Transverse colon (tissue), 4 donors: Measurements from ENCODE around the gene PLEKHA6. TPM values are rescaled to one million over a fixed set of nuclear protein-coding genes. Genes with fewer than 3 reads are reported as not detected.
A peak's percentile ranks its signal among the peaks of the same experiment; 100 is the strongest.

Experiments
- DNase-seq: peaks from one replicate; pipeline ENCODE4 v3.0.0-alpha.2; 2019
- H3K27ac ChIP-seq, 4 donors: fragments of 200-600 bp; sonication (generic); 2 replicates each; pipeline ENCODE4 v1.5.1; 2016 to 2018; ENCODE audit warnings: inconsistent platforms in 4 of 4
- H3K27me3 ChIP-seq: fragments of 200-600 bp; sonication (generic); 2 replicates; pipeline ENCODE4 v1.5.1; 2017; ENCODE audit warnings: inconsistent platforms
- H3K36me3 ChIP-seq, 4 donors: fragments of 200-600 bp; sonication (generic); 2 replicates each; pipeline ENCODE4 v1.5.1; 2017 to 2019; ENCODE audit warnings: inconsistent platforms in 4 of 4
- H3K4me1 ChIP-seq, 4 donors: fragments of 200-600 bp; sonication (generic); 2 replicates each; pipeline ENCODE4 v1.5.1; 2017 to 2020; ENCODE audit warnings: inconsistent platforms in 4 of 4
- H3K4me3 ChIP-seq, 4 donors: fragments of 200-600 bp; sonication (generic); 1 replicate in 1 of 4; 2 replicates in 3 of 4; pipeline versions ENCODE4 v1.5.1 to v1.6.1; 2017 to 2019; ENCODE audit warnings: inconsistent platforms in 4 of 4
- H3K9me3 ChIP-seq, 2 donors: fragments of 200-600 bp; sonication (generic); 2 replicates each; pipeline ENCODE4 v1.5.1; 2017 to 2019; ENCODE audit warnings: inconsistent platforms in 2 of 2
- EP300 ChIP-seq: sonication (generic); formaldehyde crosslinking; IDR thresholded peaks from one replicate; pipeline ENCODE4 v1.6.1; 2017; ENCODE audit warnings: antibody characterized with exemption, low read depth
- POLR2A ChIP-seq: fragments of 450-650 bp; IDR thresholded peaks from one replicate; pipeline ENCODE4 v1.6.1; 2016; ENCODE audit warnings: antibody characterized with exemption, mild to moderate bottlenecking, moderate library complexity
- POLR2AphosphoS5 ChIP-seq, 3 donors: sonication (generic); formaldehyde crosslinking; IDR thresholded peaks; one replicate each; pipeline ENCODE4 v1.6.1; 2016; ENCODE audit warnings: antibody characterized with exemption in 3 of 3
- WGBS, 2 donors: methylation state at CpG; one replicate each; pipeline ENCODE4 v1.1.5; 2018; ENCODE audit warnings: low coverage in 1 of 2; 5-methylcytosine and 5-hydroxymethylcytosine counted together
- in situ Hi-C, 4 donors: fragments of 200-750 bp; cut with MboI; loops; one replicate each; pipeline versions ENCODE4 v1.15.0 to v1.15.1; 2017; ENCODE audit warnings: low sequenced_read_pairs in 3 of 4, low pct_ligation_motif_present in 1 of 4, low pct_unique_long_range_greater_than_20kb in 1 of 4
- intact Hi-C: fragments of 100-400 bp; cut with DNase I; formaldehyde crosslinking; loops from one replicate; pipeline ENCODE4 v1.15.1; 2023; ENCODE audit warnings: low total_unique reads
- total RNA-seq, 4 donors: library from RNA; depleted of rRNA; stranded (reverse); fragments of >200 nt; gene quantifications; one replicate each; pipeline ENCODE4 v1.1.0, GENCODE V29; 2016
- TF ChIP-seq, protein P1 (sequence below), 5 experiments: fragments of 200-600 bp in 3 of 5; fragments of 450-650 bp in 2 of 5; sonication (generic) in 3 of 5; IDR thresholded peaks; 1 replicate in 2 of 5; 2 replicates in 3 of 5; pipeline ENCODE4 v1.5.1; 2016 to 2017; ENCODE audit warnings: antibody characterized with exemption in 5 of 5, inconsistent platforms in 3 of 5, mild to moderate bottlenecking in 2 of 5, moderate library complexity in 1 of 5

PLEKHA6 gene
- total RNA-seq, 4 donors from 2014 or later: 58.7 to 209 (median 97.9) TPM

DNA sequence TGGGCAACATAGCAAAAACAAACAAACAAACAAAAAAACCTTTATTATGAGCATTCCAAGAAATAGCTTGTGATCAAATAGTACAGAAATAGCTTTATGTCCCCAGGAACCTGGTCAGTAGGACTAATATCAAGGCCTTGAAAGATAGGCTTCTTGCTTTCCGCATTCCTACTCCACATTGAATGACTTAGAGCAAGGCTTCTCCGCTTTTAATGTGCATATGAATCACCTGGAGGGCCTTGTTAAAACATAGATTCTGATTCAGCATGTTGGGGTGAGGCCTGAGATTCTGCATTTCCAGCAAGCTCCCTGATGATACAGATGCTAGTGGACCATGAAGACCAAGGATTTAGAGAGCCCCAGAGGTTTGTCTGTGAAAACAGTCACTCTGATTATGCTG is 17.4 kb downstream of the PLEKHA6 start:
- Histone ChIP-seq H3K4me3 (no peak overlapping the region), H3K27me3 (no peaks in the 10 kb centered on the region), H3K4me1 (peaks cover 38 to 74% (median 54%) of the 10 kb centered on the region in 4 donors), H3K9me3 (no peaks in the 10 kb centered on the region), H3K36me3 (no peaks in the 10 kb centered on the region), H3K27ac (peak overlapping the region in 1 of 4 donors; percentile 73)
- in situ Hi-C loops: no loop called here
- WGBS, 2 donors: 87 to 88% methylated on average over 2 of the region's 2 CpGs
- DNase-seq: no peak
- intact Hi-C loops: no loop called here
- TF ChIP-seq, protein P1, sequence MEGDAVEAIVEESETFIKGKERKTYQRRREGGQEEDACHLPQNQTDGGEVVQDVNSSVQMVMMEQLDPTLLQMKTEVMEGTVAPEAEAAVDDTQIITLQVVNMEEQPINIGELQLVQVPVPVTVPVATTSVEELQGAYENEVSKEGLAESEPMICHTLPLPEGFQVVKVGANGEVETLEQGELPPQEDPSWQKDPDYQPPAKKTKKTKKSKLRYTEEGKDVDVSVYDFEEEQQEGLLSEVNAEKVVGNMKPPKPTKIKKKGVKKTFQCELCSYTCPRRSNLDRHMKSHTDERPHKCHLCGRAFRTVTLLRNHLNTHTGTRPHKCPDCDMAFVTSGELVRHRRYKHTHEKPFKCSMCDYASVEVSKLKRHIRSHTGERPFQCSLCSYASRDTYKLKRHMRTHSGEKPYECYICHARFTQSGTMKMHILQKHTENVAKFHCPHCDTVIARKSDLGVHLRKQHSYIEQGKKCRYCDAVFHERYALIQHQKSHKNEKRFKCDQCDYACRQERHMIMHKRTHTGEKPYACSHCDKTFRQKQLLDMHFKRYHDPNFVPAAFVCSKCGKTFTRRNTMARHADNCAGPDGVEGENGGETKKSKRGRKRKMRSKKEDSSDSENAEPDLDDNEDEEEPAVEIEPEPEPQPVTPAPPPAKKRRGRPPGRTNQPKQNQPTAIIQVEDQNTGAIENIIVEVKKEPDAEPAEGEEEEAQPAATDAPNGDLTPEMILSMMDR (IDR thresholded peaks at IDR 0.05): no peak
- TF ChIP-seq POLR2AphosphoS5 (IDR thresholded peaks at IDR 0.05): no peak
- TF ChIP-seq EP300: no peak
- TF ChIP-seq POLR2A: no peak

DNA sequence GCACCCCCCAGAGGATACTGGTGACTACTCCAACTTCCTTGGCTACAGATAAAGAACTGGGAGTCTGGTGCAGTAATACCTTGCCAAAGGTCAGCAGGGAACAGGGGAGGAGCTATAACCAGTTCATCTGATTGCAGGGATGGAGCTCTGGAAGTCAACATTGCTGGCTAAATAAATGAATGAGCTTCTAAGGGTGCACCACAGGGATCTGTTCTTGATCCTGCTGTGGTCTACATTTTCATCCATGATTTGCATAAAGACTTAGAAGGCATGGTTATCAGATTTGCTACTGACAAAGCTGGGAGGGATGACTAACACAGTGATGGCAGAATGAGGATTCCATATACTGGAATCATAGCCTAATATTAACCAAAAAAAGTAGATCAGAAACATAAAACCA is 18.3 kb downstream of the PLEKHA6 start:
- Histone ChIP-seq H3K4me1 (peaks cover 33 to 76% (median 55%) of the 10 kb centered on the region in 4 donors), H3K9me3 (no peaks in the 10 kb centered on the region), H3K27ac (peak overlapping the region; percentile 55 to 76 (median 74)), H3K36me3 (no peaks in the 10 kb centered on the region), H3K4me3 (no peak overlapping the region), H3K27me3 (no peaks in the 10 kb centered on the region)
- DNase-seq: peak; percentile 59
- in situ Hi-C loops (no loop called here), intact Hi-C loops (no loop called here)
- peak in 2 of 3 donors; percentile 28 to 42 for TF ChIP-seq POLR2AphosphoS5 (IDR thresholded peaks at IDR 0.05)
- TF ChIP-seq, protein P1 (IDR thresholded peaks at IDR 0.05): no peak

DNA sequence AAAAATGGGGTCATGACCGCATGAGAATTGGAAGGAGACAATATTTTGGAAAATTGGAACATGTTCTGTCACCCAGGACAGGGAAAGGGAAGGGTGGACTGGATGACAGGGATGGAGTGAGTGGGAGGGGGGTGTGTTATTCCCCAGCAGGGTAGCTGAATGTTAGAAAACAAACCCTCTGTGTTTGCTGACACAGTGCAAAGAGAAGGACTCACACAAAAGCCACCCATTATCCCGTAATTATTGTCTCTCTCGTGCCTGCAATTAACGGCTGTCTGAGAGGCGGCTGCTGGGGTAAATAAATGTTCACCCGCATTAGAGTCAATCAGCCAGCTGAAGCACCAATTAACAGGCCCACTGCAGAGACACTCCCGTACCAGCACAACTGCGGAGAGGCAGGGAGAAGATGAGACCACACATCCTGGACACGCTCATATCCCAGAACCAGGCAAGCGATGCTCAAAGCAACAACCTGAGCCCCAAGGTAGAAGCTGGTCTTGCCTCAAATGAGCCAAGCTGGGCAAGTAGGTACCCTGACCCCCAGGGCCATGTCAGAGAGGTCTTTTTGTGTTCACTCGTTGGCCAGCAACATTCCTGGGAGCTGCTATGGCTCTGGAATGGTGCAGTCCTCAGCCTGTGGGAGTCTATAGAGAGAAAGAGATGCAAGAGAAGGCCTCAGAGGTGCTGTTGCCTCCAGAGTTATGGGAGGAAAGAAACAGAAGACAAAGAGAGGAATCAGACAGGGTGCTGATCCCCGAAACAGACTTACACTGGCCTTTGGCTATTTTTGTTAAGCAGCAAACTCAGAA is 19.4 kb downstream of the PLEKHA6 start:
- H3K36me3 ChIP-seq: no peaks in the 10 kb centered on the region
- no peak for DNase-seq
- no peak overlapping the region for H3K4me3 ChIP-seq
- TF ChIP-seq, protein P1 (IDR thresholded peaks at IDR 0.05): no peak
- no peak for TF ChIP-seq POLR2AphosphoS5 (IDR thresholded peaks at IDR 0.05)
- TF ChIP-seq POLR2A: no peak
- no peak for TF ChIP-seq EP300
- in situ Hi-C loops: no loop called here
- H3K27ac ChIP-seq: peak overlapping the region; percentile 55 to 76 (median 74)
- H3K27me3 ChIP-seq: no peaks in the 10 kb centered on the region
- 47 to 51% methylated on average over 2 to 12 of the region's 12 CpGs for WGBS, 2 donors
- no peaks in the 10 kb centered on the region for H3K9me3 ChIP-seq
- intact Hi-C loops: no loop called here
- peaks cover 29 to 73% (median 52%) of the 10 kb centered on the region in 4 donors for H3K4me1 ChIP-seq

DNA sequence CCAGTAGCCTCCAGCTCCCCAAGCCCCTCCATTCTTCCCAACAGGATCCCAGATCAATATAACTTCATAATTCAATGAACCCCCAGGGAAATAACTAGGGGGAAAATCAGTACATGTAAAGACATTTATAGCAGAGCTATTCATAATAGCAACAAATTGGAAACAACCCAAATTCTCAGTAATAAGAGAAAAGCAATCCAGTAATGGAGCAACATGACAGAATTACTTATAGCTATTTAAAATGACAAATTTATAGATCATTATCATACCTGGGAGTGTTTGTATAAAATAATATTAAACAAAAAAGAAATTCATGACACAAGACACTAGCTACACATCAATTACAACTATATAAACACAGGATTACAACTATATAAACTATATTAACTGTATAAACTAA is 20.2 kb downstream of the PLEKHA6 start:
- TF ChIP-seq POLR2AphosphoS5 (IDR thresholded peaks at IDR 0.05) (no peak), POLR2A (no peak)
- Histone ChIP-seq H3K36me3 (no peaks in the 10 kb centered on the region), H3K4me1 (peaks cover 25 to 73% (median 54%) of the 10 kb centered on the region in 4 donors), H3K27ac (peak overlapping the region; percentile 65 to 76 (median 74)), H3K4me3 (no peak overlapping the region), H3K27me3 (no peaks in the 10 kb centered on the region), H3K9me3 (no peaks in the 10 kb centered on the region)
- intact Hi-C loops (no loop called here), in situ Hi-C loops (no loop called here)
- DNase-seq: no peak

DNA sequence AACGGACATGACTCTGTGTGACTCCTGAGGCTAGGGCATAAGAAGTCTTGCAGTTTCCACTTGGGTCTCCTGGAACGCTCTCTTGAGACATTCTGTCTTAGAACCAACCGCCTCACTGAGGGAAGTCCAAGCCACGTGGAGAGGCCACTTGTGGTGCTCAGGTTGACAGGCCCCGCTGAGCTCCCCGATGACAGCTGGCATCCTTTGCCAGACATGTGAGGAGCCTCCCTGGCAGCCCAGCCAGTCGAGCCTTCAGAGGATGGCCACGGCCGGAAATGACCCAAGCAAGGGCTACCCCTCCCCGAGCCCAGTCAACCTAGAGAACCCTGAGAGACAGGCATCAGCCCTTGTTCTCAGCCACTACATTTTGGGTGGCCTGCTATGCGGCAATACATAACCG is 20.7 kb downstream of the PLEKHA6 start:
- WGBS, 2 donors: 89% methylated on average over 11 of the region's 12 CpGs; no CpG with 5 or more reads in 1 of the 2 donors
- DNase-seq: no peak
- H3K4me1 ChIP-seq: peaks cover 26 to 78% (median 55%) of the 10 kb centered on the region in 4 donors
- no peaks in the 10 kb centered on the region for H3K27me3 ChIP-seq
- intact Hi-C loops: no loop called here
- no peak overlapping the region for H3K4me3 ChIP-seq
- H3K27ac ChIP-seq: peak overlapping the region; percentile 65 to 76 (median 74)
- in situ Hi-C loops: no loop called here
- H3K36me3 ChIP-seq: no peaks in the 10 kb centered on the region
- no peaks in the 10 kb centered on the region for H3K9me3 ChIP-seq
- no peak for TF ChIP-seq POLR2A
- no peak for TF ChIP-seq POLR2AphosphoS5 (IDR thresholded peaks at IDR 0.05)
- TF ChIP-seq EP300: no peak
- TF ChIP-seq, protein P1 (IDR thresholded peaks at IDR 0.05): no peak
